MCF 10A (cell line): ENCODE results near the gene HNRNPC. TPM values are rescaled to one million over a fixed set of nuclear protein-coding genes. Genes with fewer than 3 reads are reported as not detected.
"Not testable (repeated sequence)": the region's sequence is repeated elsewhere in the genome, so short reads cannot be mapped to it uniquely, and the experiment has no call there.

ENCODE experiments used
- BruUV-seq: library from RNA; stranded (reverse); fragments of 400-500 nt; replicated peaks from 2 replicates; lab custom pipeline; 2021; lab: Mats Ljungman, UMichigan
- CTCF ChIA-PET: fragments of 300-600 bp; sonication (Branson Sonifier 250); formaldehyde crosslinking; extraction: SDS; loops from one replicate; lab custom pipeline; 2021; ENCODE audit warnings: antibody characterized with exemption, inconsistent platforms; lab: Yijun Ruan, JAX
- POLR2A ChIA-PET: fragments of 300-600, 350-650 bp; sonication (Branson Sonifier 250); formaldehyde crosslinking; extraction: SDS; loops from one replicate; lab custom pipeline; 2020; ENCODE audit warnings: antibody characterized with exemption, inconsistent platforms; lab: Yijun Ruan, JAX
- DNase-seq: peaks from one replicate; pipeline ENCODE4 v3.0.0-alpha.2; 2018; ENCODE audit not compliant: unreplicated experiment
- H3K27ac Mint-ChIP-seq: one replicate; pipeline ENCODE4 v1.8.0; 2022; ENCODE audit warnings: mild to moderate bottlenecking, low read depth, mixed read lengths; ENCODE audit not compliant: unreplicated experiment
- H3K27me3 Mint-ChIP-seq: one replicate; pipeline ENCODE4 v1.8.0; 2022; ENCODE audit warnings: mixed read lengths; ENCODE audit not compliant: insufficient read depth, unreplicated experiment
- H3K36me3 Mint-ChIP-seq: one replicate; pipeline ENCODE4 v1.8.0; 2022; ENCODE audit warnings: mild to moderate bottlenecking, moderate library complexity, mixed read lengths; ENCODE audit not compliant: insufficient read depth, unreplicated experiment
- H3K4me1 Mint-ChIP-seq: one replicate; pipeline ENCODE4 v1.8.0; 2022; ENCODE audit warnings: mixed read lengths; ENCODE audit not compliant: insufficient read depth, unreplicated experiment
- H3K4me3 Mint-ChIP-seq: one replicate; pipeline ENCODE4 v1.8.0; 2022; ENCODE audit warnings: mild to moderate bottlenecking, moderate library complexity, mixed read lengths; ENCODE audit not compliant: unreplicated experiment
- H3K9me3 Mint-ChIP-seq: one replicate; pipeline ENCODE4 v1.8.0; 2022; ENCODE audit warnings: mixed read lengths; ENCODE audit not compliant: unreplicated experiment
- intact Hi-C: fragments of 100-400 bp; cut with micrococcal nuclease; formaldehyde crosslinking; loops from 2 replicates; pipeline ENCODE4 v1.14.1; 2022
- total RNA-seq: library from RNA; stranded (reverse); gene quantifications from 2 replicates; pipeline ENCODE4 v1.2.3, GENCODE V29; 2022
- TF ChIP-seq, protein P1 (sequence below): fragments of 200-600 bp; IDR thresholded peaks from one replicate; pipeline ENCODE4 v1.8.0; 2022; ENCODE audit warnings: antibody characterized with exemption, mild to moderate bottlenecking; ENCODE audit not compliant: unreplicated experiment

Gene HNRNPC
- total RNA-seq, 1 experiment from 2014 or later = 882 TPM

DNA sequence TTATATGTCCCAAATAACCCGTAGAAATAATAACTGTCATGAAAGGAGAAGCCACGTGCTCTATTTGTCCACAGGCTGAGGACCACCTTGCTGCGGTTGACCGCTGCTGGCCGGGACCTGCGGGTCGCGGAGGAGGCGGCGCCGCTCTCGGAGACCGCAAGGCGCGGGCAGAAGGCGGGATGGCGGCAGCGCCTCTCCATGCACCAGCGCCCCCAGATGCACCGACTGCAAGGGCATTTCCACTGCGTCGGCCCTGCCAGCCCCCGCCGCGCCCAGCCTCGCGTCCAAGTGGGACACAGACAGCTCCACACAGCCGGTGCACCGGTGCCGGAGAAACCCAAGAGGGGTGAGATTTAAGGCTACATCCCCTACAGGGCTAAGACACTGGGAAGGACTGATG, 31.6 kb upstream of the HNRNPC start:
- Mint-ChIP-seq H3K4me1 (no peaks in the 10 kb centered on the region), H3K4me3 (no peak overlapping the region), H3K27ac (no peak overlapping the region), H3K9me3 (no peaks in the 10 kb centered on the region), H3K36me3 (no peaks in the 10 kb centered on the region), H3K27me3 (no peaks in the 10 kb centered on the region)
- TF ChIP-seq, protein P1, sequence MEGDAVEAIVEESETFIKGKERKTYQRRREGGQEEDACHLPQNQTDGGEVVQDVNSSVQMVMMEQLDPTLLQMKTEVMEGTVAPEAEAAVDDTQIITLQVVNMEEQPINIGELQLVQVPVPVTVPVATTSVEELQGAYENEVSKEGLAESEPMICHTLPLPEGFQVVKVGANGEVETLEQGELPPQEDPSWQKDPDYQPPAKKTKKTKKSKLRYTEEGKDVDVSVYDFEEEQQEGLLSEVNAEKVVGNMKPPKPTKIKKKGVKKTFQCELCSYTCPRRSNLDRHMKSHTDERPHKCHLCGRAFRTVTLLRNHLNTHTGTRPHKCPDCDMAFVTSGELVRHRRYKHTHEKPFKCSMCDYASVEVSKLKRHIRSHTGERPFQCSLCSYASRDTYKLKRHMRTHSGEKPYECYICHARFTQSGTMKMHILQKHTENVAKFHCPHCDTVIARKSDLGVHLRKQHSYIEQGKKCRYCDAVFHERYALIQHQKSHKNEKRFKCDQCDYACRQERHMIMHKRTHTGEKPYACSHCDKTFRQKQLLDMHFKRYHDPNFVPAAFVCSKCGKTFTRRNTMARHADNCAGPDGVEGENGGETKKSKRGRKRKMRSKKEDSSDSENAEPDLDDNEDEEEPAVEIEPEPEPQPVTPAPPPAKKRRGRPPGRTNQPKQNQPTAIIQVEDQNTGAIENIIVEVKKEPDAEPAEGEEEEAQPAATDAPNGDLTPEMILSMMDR = no peak
- POLR2A ChIA-PET = no interaction called here
- intact Hi-C loops = no loop called here
- BruUV-seq = no TSS peak
- DNase-seq = no peak
- CTCF ChIA-PET = interaction anchor here (0.6 kb wide), 1 partner anchor 35 kb away, joined by 3 read pairs; no protein-coding TSS in a partner anchor

DNA sequence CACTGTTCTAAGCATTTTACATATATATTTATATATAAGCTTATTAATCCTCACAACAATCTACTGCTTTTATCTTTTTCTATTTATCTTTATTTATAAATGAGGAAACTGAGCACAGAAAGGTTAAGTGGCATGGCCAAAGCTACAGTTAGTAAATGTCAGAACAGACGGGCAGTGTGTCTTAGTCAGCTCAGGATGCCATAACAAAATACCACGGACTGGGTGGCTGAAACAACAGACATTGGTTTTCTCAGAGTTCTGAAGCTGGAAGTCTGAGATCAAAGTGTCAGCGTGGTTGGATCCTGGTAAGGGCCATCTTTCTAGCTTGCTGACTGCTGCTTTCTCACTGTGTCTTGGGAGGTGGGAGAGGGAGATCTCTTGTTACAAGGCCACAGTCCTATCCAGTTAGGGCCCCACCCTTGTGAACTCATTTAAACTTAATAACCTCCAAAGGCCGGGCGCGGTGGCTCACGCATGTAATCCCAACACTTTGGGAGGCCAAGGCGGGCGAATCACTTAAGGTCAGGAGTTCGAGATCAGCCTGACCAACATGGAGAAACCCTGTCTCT, 30.4 kb upstream of the HNRNPC start:
- Mint-ChIP-seq H3K27me3 (no peaks in the 10 kb centered on the region), H3K9me3 (no peaks in the 10 kb centered on the region), H3K4me3 (no peak overlapping the region), H3K27ac (no peak overlapping the region), H3K36me3 (no peaks in the 10 kb centered on the region), H3K4me1 (no peaks in the 10 kb centered on the region)
- TF ChIP-seq, protein P1 = no peak
- DNase-seq = no peak
- ChIA-PET CTCF (interaction anchor here (0.5 to 1.6 kb wide), 4 partner anchors 8 to 1674 kb away, joined by 3 to 4 read pairs (median 3); no protein-coding TSS in a partner anchor), POLR2A (interaction anchor here (0.9 to 1.0 kb wide), 2 partner anchors 9 to 85 kb away, joined by 3 read pairs; no protein-coding TSS in a partner anchor)
- no TSS peak for BruUV-seq
- intact Hi-C loops = no loop called here

DNA sequence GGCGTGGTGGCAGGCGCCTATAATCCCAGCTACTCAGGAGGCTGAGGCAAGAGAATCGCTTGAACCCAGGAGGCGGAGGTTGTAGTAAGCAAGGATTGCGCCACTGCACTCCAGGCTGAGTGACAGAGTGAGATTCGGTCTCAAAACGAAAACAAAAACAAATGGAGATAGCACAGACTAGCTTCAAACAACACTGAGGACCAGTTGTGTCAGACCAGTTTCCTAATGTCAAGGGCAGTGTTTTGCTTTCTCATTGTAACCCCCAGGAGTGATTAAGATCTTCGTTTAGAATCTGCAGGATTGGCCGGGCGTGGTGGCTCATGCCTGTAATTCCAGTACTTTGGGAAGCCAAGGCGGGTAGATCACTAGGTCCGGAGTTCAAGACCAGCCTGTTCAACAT, 29.1 kb upstream of the HNRNPC start:
- Mint-ChIP-seq H3K4me1 (no peaks in the 10 kb centered on the region), H3K27ac (no peak overlapping the region), H3K9me3 (no peaks in the 10 kb centered on the region), H3K4me3 (no peak overlapping the region), H3K36me3 (no peaks in the 10 kb centered on the region), H3K27me3 (no peaks in the 10 kb centered on the region)
- no TSS peak for BruUV-seq
- ChIA-PET CTCF (interaction anchor here (0.7 to 1.6 kb wide), 2 partner anchors 10 to 36 kb away, joined by 4 to 5 read pairs; no protein-coding TSS in a partner anchor), POLR2A (no interaction called here)
- intact Hi-C loops = no loop called here
- TF ChIP-seq, protein P1 = no peak
- DNase-seq = no peak

DNA sequence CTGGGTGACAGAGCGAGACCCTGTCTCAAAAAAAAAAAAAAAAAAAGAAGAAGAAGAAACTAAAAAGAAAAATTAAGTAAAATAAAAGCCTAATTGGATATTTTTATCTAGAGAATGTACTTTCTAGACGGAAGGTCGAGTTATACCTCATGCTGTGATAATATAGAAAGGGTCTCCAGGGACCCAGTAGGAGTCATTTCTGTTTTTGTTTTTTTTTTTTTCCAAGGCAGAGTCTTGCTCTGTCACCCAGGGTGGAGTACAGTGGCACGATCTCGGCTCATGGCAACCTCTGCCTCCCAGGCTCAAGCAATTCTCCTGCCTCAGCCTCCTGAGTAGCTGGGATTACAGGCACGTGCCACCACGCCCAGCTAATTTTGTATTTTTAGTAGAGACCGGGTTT, 24.8 kb upstream of the HNRNPC start:
- POLR2A ChIA-PET, H3K27me3 Mint-ChIP-seq, H3K9me3 Mint-ChIP-seq, CTCF ChIA-PET, H3K4me3 Mint-ChIP-seq, H3K36me3 Mint-ChIP-seq, DNase-seq, intact Hi-C loops, H3K27ac Mint-ChIP-seq, BruUV-seq, H3K4me1 Mint-ChIP-seq: not testable (repeated sequence)
